C4-2B (cell line): ENCODE results near the gene C17orf107.

Experiments
- CTCF ChIP-seq: fragments of 450-650 bp; conservative IDR thresholded peaks from 2 replicates; pipeline ENCODE4 v1.5.1; 2017; ENCODE audit warnings: mild to moderate bottlenecking
- ZFX ChIP-seq: fragments of 450-650 bp; IDR thresholded peaks from 2 replicates; pipeline ENCODE4 v1.6.1; 2017

- no peak for TF ChIP-seq CTCF
- TF ChIP-seq ZFX: no peak
Measured at GRCh38 chr17:4941319-4941610, 41.9 kb downstream of the C17orf107 start.
